Measurements from ENCODE around the gene SMKR1. TPM values are rescaled to one million over a fixed set of nuclear protein-coding genes. Genes with fewer than 3 reads are reported as not detected.
"Not testable (repeated sequence)": the region's sequence is repeated elsewhere in the genome, so short reads cannot be mapped to it uniquely, and the experiment has no call there.

SMKR1 gene
- total RNA-seq, 4 donors from 2014 or later, result 1.2 TPM; not detected in 3

- no peak for TF ChIP-seq POLR2A (IDR thresholded peaks at IDR 0.05)
- no peak for TF ChIP-seq CTCF (IDR thresholded peaks at IDR 0.05)
- no peak for TF ChIP-seq EP300 (IDR thresholded peaks at IDR 0.05)
- H3K9me3 ChIP-seq, result no peaks in the 10 kb centered on the region
These were observed 32.4 kb upstream of the SMKR1 start for GRCh38 chr7:129469930-129470329.

GRCh38 chr7:129470411-129470810 lies 31.9 kb upstream of the SMKR1 start:
- Histone ChIP-seq H3K36me3 (no peaks in the 10 kb centered on the region), H3K27me3 (no peaks in the 10 kb centered on the region), H3K4me3 (no peak overlapping the region), H3K9me3 (no peaks in the 10 kb centered on the region), H3K27ac (no peak overlapping the region), H3K4me1 (no peaks in the 10 kb centered on the region)
- no peak for DNase-seq (ENCODE audit: low spot score in 2 of 2)
- WGBS, 2 donors, result 90 to 93% methylated on average over 1 of the region's 1 CpG
- TF ChIP-seq POLR2A (IDR thresholded peaks at IDR 0.05) (no peak), EP300 (IDR thresholded peaks at IDR 0.05) (no peak), CTCF (IDR thresholded peaks at IDR 0.05) (no peak)

More at GRCh38 chr7:129469930-129470329, 32.4 kb upstream of the SMKR1 start:
- H3K36me3 ChIP-seq, result no peaks in the 10 kb centered on the region
- no peaks in the 10 kb centered on the region for H3K27me3 ChIP-seq
- no peak overlapping the region for H3K27ac ChIP-seq
- no peak overlapping the region for H3K4me3 ChIP-seq
- no peaks in the 10 kb centered on the region for H3K4me1 ChIP-seq
- DNase-seq (ENCODE audit: low spot score in 2 of 2), result no peak

- Histone ChIP-seq H3K4me1 (no peaks in the 10 kb centered on the region), H3K27ac (no peak overlapping the region), H3K27me3 (no peaks in the 10 kb centered on the region), H3K9me3 (no peaks in the 10 kb centered on the region), H3K4me3 (no peak overlapping the region), H3K36me3 (no peaks in the 10 kb centered on the region)
- DNase-seq (ENCODE audit: low spot score in 2 of 2), result no peak
- no peak for TF ChIP-seq POLR2A (IDR thresholded peaks at IDR 0.05)
- TF ChIP-seq CTCF (IDR thresholded peaks at IDR 0.05), result no peak
- TF ChIP-seq EP300 (IDR thresholded peaks at IDR 0.05), result no peak
These were observed 30.9 kb upstream of the SMKR1 start for GRCh38 chr7:129471402-129471827.

- not testable (repeated sequence) for H3K4me1 ChIP-seq; H3K27ac ChIP-seq; H3K27me3 ChIP-seq; DNase-seq (ENCODE audit: low spot score in 2 of 2); H3K36me3 ChIP-seq; H3K9me3 ChIP-seq; H3K4me3 ChIP-seq
- 81 to 89% methylated on average over 8 to 14 of the region's 27 CpGs for WGBS, 2 donors
These were observed 26.4 kb upstream of the SMKR1 start for GRCh38 chr7:129475931-129476330.

GRCh38 chr7:129476398-129476797 lies 25.9 kb upstream of the SMKR1 start:
- H3K9me3 ChIP-seq; DNase-seq (ENCODE audit: low spot score in 2 of 2); H3K36me3 ChIP-seq; H3K27me3 ChIP-seq; H3K4me1 ChIP-seq; H3K27ac ChIP-seq; H3K4me3 ChIP-seq: not testable (repeated sequence)
- whole genome bisulfite sequencing, 2 donors, result 85% methylated on average over 5 of the region's 27 CpGs; no CpG with 5 or more reads in 1 of the 2 donors

GRCh38 chr7:129479831-129480230 lies 22.5 kb upstream of the SMKR1 start:
- no peaks in the 10 kb centered on the region for H3K4me1 ChIP-seq
- WGBS, 2 donors, result 86 to 97% methylated on average over 1 of the region's 1 CpG
- H3K27ac ChIP-seq, result no peak overlapping the region
- no peak overlapping the region for H3K4me3 ChIP-seq
- H3K36me3 ChIP-seq, result no peaks in the 10 kb centered on the region
- no peak for TF ChIP-seq POLR2A (IDR thresholded peaks at IDR 0.05)
- no peak for TF ChIP-seq EP300 (IDR thresholded peaks at IDR 0.05)
- TF ChIP-seq CTCF (IDR thresholded peaks at IDR 0.05), result no peak
- DNase-seq (ENCODE audit: low spot score in 2 of 2), result no peak
- H3K9me3 ChIP-seq, result no peaks in the 10 kb centered on the region
- no peaks in the 10 kb centered on the region for H3K27me3 ChIP-seq
